ENCODE results near the gene FPR1.

The FPR1 gene

GRCh38 chr19:51702825-51703574 is 48.7 kb downstream of the FPR1 start:
- DNase-seq = no peak

DNA sequence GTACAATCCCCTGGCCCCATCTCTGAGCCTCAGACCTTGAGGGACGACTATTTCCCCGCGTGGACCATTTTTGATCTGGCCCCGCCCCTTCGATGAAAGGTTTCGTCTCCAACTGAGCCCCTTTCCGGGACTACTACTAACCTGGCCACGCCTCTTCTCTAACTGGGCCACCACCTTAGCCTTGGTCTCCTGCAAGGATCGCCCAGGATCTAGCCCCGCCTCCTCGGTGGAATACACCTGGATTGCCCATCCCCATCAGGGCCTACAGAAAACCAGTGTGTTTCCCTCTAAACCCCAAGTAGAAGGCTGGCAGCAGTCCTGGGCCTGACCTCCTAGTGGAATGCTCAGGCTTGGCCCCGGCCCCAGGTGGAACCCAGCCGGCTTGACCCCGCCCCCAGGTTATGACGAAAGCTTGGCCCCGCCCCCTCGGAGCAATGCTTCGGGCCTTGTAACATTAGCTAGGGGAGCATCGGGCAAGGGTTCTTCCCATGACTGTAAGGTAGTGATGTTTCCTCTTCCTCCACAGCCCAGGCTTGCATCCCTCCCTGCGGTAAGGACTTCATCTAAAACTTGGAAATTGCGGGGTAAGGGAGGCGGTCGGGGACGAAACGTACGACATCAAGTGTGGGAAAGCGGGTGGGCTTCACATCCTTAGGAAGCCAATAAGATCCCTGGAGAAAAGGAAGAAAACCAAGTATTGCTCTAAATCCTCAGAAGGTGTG is 49.4 kb downstream of the FPR1 start:
- DNase-seq = no peak

DNA sequence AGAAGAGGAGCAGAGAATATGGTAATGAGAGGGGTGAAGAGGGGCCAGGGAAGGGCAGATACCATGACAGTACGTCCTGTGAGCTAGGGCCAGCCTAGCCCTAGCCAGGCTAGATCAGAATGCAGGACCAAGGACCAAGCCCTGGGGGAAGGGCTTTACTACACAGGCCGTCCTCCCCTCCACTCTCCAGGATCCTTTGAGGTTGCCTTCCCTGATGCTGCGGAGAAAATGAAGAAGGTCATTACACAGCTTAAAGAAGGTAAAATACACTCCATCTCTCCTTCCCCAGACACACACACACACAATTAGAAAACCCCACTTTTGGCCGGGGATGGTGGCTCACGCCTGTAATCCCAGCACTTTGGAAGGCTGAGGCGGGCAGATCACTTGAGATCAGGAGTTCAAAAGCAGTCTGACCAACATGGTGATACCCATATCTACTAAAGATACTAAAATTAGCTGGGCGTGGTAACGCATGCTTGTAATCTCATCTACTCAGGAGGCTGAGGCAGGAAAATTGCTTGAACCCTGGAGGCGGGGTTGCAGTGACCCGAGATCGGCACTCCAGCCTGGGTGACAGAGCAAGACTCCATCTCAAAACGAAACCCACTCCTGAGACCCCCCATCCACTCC is 50.1 kb downstream of the FPR1 start:
- no peak for DNase-seq

DNA sequence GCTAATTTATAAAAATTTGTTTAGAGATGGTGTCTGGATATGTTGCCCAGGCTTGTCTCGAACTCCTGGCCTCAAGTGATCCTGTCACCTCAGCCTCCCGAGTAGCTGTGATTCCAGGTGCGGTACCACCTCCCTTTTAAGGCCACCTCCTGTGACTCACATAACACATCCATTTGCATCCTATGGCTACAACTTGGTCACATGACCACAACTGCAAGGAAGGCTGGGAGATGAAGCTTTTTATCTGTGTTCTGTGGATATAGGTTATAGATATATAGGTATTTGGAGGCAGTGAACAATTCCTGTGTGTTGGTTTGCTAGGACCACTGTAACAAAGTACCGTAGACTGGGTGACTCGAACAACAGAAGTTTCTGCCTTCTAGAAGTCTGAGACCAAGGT is 52.5 kb downstream of the FPR1 start:
- no peak for DNase-seq

DNA sequence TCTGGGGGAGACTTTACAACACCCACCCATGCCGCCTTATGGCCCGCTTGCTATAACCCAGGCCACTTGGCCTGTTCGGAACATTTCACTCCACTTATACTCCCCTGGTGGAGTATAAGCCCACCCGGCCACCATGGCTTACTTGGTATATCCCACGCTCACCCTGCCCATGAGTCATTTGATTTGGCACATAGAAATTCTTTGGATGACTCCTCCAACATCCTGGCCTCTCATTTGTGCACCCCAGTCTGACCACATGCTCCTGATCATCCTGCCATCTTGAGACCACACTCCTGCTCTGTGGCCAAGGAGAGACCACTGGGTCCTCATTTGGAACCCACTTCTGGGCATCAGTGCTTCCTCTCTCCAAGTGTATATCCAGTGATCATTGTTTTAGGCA is 53.4 kb downstream of the FPR1 start:
- no peak for DNase-seq

DNA sequence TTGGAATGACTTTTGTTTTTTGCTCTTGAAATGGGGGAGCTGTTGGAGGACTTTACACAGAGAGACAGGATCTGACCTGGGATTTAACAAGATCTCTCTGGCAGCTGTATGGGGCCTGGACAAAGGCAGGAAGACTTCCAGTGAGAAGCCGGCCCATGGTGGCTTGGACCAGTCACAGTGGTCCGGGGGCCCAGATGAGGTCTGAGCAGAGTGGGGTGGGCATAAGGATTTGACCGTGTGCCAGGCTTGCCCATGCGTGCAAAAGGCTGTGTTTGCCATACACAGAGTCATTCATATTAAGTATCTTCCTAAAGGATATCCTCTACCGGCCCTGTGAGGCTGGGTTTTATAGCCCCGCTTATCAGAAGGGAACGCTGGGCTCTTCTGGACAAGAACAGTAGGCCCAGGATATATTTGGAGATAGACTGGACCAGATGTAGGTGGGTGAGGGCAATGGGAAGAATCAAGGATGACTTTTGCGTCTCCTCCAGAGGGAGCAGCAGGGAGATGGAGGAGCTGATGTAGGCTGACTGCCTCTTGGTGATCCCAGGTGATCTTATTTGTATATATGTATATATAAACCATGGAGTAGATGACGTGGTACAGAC is 54.4 kb downstream of the FPR1 start:
- DNase-seq = no peak

DNA sequence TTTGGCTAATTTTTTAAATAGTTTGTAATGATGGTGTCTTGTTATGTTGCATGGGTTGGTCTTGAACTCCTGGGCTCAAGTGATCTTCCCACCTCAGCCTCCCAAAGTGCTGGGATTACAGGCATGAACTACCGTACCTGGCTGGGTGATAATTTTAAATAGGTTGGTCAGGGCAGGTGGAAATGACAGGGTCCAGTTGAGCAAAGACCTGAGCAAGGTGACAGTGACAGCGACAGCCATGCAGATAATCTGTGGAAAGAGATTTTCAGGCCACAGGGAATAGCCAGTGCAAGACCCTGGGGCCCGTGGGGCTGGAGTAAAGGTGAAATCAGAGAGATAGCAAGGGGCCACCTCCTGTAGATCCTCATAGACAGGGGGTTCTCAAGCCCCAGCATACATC is 55.1 kb downstream of the FPR1 start:
- no peak for DNase-seq
